Measurements from ENCODE around the gene SSNA1. TPM values are rescaled to one million over a fixed set of nuclear protein-coding genes. Genes with fewer than 3 reads are reported as not detected.

The SSNA1 gene
- total RNA-seq, 1 experiment from 2014 or later, result 184 TPM

- DNase-seq (ENCODE audit: low spot score), result no peak
Observed at GRCh38 chr9:137182836-137183235, 5.6 kb upstream of the SSNA1 start.

- no peak for DNase-seq (ENCODE audit: low spot score)
Observed at GRCh38 chr9:137183980-137184595, 4.4 kb upstream of the SSNA1 start.

GRCh38 chr9:137184881-137185660 lies 3.4 kb upstream of the SSNA1 start:
- DNase-seq (ENCODE audit: low spot score), result no peak

GRCh38 chr9:137185921-137186320 lies 2.6 kb upstream of the SSNA1 start:
- DNase-seq (ENCODE audit: low spot score), result no peak

GRCh38 chr9:137186385-137186784 lies 2.1 kb upstream of the SSNA1 start:
- no peak for DNase-seq (ENCODE audit: low spot score)

- DNase-seq (ENCODE audit: low spot score), result no peak
Observed at GRCh38 chr9:137187386-137187785, 1.1 kb upstream of the SSNA1 start.

- DNase-seq (ENCODE audit: low spot score), result no peak
Observed at GRCh38 chr9:137188086-137188489, 388 bp upstream of the SSNA1 start.

- no peak for DNase-seq (ENCODE audit: low spot score)
Observed at GRCh38 chr9:137189297-137190295, 1.1 kb downstream of the SSNA1 start.

GRCh38 chr9:137190315-137190856 lies 1.9 kb downstream of the SSNA1 start:
- DNase-seq (ENCODE audit: low spot score), result peak; percentile 53

- DNase-seq (ENCODE audit: low spot score), result no peak
Observed at GRCh38 chr9:137191245-137191644, 2.8 kb downstream of the SSNA1 start.

- DNase-seq (ENCODE audit: low spot score), result no peak
Observed at GRCh38 chr9:137191691-137192447, 3.4 kb downstream of the SSNA1 start.

GRCh38 chr9:137192448-137192780 lies 3.9 kb downstream of the SSNA1 start:
- DNase-seq (ENCODE audit: low spot score), result no peak

GRCh38 chr9:137192859-137193258 lies 4.4 kb downstream of the SSNA1 start:
- DNase-seq (ENCODE audit: low spot score), result no peak

- DNase-seq (ENCODE audit: low spot score), result no peak
Observed at GRCh38 chr9:137193771-137194170, 5.3 kb downstream of the SSNA1 start.

- DNase-seq (ENCODE audit: low spot score), result no peak
Observed at GRCh38 chr9:137194388-137194787, 5.9 kb downstream of the SSNA1 start.

- DNase-seq (ENCODE audit: low spot score), result peak; percentile 55
Observed at GRCh38 chr9:137194909-137195308, 6.4 kb downstream of the SSNA1 start.

GRCh38 chr9:137195525-137196220 lies 7.2 kb downstream of the SSNA1 start:
- DNase-seq (ENCODE audit: low spot score), result peak; percentile 92

- peak; percentile 50 for DNase-seq (ENCODE audit: low spot score)
Observed at GRCh38 chr9:137198051-137198901, 9.8 kb downstream of the SSNA1 start.

GRCh38 chr9:137198902-137199283 lies 10.4 kb downstream of the SSNA1 start:
- no peak for DNase-seq (ENCODE audit: low spot score)
